COLO668 (cell line): ENCODE data around the gene PPP6R3.

Source experiments
- DNase-seq: peaks from one replicate; lab custom pipeline; 2025; ENCODE audit not compliant: unreplicated experiment; lab: John Stamatoyannopoulos, UW

PPP6R3 gene

DNA sequence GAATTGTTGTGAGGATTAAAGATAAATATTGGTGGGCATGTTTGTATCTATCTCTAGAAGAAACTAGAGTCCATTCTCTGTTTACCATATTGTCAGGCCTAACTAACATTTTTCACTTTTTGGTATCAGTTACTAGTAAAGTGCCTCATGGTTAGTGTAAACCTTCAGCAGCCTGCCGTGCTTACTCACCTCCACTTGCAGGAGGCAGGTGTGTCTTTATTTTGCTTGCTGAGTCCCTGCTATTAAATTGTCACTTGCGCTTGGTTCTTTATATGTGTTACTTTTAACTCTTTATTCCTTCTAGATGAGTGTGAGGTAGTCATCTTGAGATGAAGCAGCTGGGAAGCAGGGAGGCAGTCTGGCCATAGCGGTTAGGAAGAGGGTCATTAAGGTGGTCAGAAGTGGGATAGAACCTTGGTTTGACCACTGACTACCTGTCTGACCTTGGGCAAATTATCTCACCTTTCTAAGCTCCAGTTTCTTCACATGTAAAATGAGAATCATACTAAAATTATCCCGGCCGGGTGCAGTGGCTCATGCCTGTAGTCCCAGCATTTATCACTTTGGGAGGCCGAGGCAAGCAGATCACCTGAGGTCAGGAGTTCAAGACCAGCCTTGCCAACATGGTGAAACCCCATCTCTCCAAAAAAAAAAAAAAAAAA, 21.2 kb downstream of the PPP6R3 start:
- DNase-seq = no peak

DNA sequence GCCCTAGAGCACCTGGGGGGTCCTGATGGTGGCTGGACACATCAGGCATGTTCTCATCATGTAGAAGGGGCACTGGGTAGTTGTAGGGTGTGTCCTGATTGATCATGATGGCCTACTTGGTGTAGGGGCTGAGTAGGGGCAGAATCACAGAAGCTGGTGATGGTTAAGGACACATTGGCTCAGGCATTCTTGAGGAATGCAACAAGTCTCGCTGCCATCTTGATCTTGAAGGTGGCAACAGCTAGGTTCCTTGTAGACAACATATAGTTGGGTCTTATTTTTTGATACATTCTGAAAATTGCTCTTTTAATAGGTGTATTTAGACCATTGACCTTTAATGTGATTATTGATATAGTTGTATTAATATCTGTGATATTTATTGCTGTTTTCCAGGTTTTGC, 28.1 kb downstream of the PPP6R3 start:
- no peak for DNase-seq

DNA sequence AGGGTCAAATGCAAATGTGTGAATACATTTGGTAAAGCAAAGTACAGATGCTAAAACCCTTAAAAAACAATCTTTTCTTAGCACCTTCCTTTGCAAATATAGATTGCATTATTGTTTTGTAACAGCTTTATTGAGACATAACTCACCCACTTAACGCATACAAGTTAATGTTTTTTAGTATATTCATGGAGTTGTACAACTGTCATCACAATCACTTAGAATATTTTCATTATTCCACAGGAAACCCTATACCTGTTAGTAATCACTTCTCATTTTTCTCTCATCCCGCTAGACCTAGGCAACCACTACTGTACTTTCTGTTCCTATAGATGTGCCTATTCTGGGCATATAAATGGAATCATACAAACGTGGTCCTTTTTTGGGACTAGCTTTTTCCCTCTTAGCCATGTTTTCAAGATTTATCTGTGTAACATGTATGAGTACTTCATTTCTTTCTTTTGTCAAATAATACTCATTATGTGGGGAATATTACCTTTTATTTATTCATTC, 34.7 kb downstream of the PPP6R3 start:
- DNase-seq = no peak

DNA sequence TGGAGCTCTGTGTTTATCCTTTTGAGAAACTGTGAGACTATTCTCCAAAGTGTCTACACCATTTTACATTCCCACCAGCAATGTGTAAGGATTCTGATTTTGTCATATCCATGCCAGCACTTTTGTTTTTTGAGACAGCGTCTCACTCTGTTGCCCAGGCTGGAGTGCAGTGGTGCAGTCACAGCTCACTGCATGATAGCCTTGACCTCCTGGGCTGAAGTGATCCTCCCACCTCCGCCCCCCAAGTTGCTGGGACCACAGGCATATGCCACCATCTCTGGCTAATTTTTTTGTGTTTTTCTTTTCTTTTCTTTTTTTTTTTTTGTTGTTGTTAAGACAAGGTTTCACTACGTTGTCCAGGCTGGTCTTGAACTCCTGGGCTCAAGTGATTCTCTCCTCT, 35.3 kb downstream of the PPP6R3 start:
- DNase-seq = no peak

DNA sequence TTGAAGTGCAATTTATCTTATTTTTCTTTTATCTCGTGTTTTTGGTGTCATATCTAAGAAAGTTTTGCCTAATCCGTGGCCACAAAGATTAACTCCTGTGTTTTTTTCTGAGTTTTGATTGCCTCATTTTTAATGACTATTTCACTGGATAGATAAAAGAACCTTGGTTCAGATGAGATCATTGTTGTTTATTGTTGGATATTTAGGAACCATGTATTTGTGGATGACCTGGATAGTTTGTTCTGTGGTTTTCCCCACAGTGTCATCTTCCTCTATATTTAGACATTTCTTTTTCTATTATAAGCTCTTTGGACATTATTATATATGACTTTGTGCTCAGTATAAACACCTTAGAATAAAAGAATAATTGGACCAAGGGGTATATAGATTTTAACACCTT, 37.2 kb downstream of the PPP6R3 start:
- DNase-seq = no peak

DNA sequence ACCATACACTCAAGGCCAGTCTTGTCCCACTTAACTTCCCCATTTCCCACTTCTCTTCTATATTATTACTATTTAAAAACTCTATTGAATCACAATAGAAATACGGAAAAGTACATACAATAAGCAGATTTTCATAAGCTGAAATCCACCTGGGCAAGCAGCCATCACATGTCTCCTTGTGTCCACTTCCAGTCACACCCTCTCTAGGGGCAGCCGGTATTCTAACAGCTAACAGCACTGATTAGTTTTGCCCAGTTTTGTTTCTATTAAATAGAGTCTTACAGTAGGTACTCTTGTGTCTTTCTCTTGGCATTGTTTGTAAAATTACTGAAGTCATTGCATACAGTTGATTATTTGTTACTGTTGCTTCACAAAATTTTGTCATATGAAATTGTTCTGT, 37.8 kb downstream of the PPP6R3 start:
- DNase-seq = no peak

DNA sequence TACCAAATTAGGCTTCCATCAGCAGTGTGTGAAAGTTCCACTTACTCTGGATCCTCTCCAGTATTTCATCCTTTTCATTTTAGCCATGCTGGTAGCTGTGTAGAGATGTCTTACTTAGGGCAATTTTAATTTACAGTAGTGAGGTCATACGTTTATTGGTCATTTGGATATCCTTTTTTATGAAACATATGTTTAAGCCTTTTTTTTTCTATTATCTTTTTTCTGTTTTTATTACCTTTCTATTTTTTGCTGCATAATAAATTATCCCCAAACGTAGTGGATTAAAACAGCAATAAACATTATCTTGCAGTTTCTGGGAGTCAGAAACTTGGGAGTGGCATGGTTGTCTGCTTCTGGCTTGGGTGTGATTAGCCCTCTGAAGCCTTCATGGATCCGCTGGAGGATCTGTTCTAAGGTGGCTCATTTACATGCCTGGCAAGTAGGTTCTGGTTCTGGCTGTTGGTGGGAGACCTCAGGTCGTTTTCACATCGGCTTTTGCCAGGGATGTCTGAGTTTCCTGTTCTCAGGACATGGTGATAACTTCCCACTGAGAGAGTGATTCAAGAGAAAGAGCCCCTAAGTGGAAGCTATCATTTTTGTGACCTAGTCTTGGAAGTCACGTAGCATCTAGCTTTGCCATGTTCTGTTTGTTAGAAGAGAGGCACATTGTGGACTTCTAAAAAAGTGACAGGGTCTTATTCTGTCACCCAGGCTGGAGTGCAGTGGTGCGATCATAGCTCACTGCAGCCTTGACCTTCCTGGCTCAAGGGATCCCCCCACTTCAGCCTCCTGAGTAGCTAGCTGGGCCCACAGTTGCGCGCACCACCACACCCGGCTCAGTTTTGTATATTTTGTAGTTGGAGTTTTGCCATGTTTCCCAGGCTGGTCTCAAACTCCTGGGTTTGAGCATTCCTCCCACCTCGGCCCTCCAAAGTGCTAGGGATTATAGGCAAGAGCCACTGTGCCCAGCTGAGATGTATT, 38.6 kb downstream of the PPP6R3 start:
- DNase-seq = no peak

DNA sequence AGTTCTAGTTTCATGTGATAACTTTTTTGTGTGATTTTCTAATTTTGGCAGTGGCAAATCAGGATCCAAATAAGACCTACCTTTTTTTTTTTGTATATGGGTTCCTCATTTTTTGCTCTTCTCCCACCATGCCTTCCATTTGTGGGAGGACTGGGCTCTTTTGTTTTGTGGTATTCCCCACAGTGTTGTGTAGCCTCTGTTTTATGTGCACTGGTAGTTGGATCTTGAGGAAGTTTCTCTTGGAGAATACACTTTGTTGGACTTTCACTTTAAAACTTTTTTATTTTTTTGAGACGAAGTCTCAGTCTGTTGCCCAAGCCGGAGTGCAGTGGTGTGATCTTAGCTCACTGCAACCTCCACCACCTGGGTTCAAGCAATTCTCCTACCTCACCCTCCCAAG, 39.7 kb downstream of the PPP6R3 start:
- DNase-seq = no peak

DNA sequence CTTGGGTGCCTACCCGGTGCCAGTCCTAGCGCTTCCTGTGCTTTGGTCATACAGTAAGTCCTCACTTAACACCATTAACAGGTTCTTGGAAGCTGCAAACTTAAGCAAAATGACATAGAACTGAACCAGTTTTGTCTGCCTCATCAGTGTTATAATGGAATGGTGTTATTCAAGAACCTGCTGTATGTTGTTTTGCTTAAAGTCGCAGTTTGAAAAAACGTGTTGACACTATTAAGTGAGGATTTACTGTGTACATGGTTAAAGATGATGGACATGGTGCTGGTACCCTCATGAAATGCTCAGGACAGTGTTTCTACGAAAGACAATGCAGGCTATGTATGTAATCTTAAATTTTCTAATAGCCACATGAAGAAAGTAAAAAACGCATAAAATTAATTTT, 41.3 kb downstream of the PPP6R3 start:
- DNase-seq = no peak

DNA sequence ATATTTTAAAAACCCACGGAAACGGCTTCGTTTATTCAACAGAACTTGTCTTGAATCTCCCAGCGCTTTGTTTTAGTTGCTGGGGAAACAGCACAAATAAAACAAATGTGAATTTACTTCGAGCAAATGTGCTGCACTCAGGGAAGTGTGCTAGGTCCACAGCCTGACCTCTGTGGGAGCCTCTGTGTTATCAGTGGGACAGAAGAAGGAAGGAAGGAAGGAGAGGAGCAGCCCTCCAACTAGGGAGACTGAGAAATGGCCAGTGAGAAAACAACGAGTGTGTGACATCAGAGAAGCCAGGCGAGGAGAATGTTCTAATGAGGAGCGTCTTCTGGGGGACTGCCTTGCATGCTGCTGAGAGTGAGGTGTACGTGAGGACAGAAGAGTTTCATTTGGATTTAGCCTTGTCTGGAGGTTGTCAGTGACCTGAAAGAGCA, 42.7 kb downstream of the PPP6R3 start:
- no peak for DNase-seq

DNA sequence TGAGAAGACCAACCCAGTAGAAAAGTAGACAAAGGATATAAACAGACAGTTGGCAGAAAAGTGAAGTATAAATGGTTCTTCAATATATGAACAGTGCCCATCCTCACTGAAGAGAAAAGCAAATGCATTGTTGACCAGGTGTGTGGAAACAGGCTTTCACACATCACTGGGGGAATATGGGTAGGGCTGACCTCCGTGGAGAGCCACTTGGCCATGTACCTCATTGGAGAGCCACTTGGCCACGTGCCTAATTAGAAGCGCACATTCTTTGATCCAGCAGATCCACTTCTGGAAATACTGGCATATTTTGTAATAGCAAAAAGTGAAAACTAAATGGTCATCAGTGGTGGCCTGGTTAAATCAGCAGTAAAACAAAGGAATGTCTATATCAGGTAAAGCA, 43.2 kb downstream of the PPP6R3 start:
- DNase-seq = no peak

DNA sequence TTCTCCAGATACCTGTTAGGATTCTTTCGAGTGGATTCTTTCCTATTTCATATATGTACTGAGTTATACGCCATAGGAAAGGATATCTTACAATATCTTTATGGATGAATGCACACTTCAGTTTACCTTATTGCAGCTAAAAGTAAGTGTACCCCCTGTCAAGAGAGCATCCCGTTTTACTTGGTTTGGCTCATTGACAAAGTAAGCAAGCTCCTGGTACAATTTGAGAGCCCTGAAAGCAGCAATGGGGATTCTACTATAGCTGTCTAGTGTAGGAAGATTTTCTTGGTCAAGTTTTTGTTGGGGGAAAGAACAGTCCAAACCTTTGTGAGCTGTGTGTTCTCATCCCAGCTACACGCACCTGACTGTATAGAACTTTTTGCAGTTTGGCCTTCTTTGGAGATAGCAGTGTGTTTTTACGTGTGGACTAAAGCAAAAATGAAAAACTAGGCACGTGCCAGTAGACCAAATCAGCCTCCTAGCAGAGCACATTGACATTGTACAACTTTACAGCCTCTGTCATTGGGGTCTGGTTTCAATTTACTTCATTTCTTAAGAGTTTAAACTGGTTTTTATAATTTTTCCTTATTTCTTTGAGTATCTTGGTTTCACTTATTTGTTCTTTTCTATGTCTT, 44.0 kb downstream of the PPP6R3 start:
- DNase-seq = no peak

DNA sequence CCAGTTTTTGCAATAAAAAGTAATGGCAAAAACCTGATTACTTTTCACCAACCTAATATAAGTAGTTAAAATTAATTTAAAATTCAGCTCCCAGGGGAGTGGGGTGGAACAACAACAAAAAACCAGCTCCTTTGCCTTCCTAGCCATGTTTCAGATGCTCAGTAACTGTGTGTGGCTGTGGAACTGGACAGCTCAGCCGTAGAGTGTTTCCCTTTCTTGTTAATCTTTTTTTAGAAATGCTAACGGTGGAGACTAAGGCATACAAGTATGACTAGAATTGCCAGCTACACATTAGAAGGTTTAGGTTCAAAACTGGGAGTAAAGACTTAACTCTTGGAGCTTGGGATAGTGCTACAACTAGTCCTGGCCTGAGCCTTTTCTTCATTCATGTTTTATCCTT, 45.0 kb downstream of the PPP6R3 start:
- DNase-seq = no peak

DNA sequence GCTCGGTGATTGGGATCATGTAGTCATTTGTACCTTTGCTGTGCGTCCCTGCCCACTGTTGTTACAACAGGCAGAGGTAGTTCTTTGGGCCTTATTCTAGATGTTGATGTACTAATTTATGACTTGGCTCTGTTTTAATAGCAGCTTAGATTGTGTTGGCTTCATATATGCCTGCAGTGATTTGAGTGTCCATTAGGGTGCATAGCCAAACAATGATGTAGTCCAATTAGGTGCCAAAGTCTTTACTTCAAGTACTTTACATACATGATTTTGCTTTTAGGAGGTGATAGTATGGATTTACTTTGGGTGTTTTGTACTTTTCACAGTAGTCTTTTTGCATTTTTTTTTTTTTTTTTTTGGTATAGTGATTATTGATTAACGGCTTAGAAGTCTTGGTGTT, 46.4 kb downstream of the PPP6R3 start:
- no peak for DNase-seq

DNA sequence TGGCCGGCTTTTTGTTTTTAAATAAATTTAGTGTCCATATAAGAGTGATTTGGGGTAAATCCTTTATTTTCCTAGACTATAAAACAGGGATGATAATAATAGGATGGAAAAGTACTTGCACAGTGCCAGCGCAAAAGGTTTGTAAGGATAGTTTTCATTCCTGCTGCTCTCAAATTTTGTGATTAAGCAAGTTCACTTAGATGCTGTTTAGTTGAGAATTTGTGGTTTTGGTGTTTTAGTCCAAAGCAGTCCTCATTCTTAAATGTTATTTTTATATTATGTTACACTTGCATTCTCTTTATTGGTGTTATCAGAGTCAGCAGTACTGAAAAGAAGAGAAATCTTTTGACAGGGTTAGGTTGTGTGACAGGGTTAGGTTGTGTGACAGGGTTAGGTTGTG, 47.9 kb downstream of the PPP6R3 start:
- DNase-seq = no peak

DNA sequence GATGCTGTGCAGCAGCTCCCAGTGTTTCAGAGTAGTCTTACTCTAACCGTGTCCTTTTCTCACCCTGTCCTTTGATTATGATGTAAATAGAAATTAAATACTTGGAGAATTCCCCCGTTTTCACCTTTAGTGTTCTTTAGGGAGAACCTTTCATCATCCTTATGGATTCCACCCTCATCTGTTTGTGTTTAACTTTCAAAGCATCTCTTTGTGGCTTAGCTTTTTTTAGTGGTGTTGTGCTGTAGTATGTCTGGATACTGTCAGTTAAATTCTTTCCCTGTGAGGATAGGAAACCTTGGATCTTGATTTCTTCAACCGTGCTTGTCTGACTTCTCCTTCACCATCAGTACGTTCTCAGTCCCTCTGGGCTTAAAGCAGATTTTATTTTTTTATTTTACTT, 48.5 kb downstream of the PPP6R3 start:
- DNase-seq = no peak

DNA sequence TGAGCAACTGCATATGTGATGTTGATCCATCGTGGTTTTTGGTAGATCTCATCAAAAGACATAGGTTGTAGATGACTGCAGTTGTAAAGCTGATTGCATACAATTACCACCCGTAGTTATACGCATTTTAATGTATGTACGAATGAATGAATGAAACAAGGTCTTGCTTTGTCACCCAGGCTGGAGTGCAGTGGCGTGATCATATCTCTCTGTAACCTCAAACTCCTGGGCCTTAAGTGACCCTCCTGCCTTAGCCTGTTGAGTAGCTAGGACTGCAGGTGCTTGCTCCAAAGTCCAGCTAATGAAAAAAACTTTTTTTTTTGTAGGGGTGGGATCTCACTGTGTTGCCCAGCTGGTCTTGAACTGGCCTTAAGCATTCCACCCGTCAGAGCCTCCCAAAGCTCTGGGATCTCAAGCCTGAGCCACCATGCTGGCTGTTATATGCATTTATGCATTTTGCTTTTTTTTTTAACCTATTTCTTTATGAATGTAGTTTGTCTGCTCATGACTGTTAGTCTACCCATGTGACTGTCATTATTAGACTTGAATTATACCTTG, 53.5 kb downstream of the PPP6R3 start:
- no peak for DNase-seq

DNA sequence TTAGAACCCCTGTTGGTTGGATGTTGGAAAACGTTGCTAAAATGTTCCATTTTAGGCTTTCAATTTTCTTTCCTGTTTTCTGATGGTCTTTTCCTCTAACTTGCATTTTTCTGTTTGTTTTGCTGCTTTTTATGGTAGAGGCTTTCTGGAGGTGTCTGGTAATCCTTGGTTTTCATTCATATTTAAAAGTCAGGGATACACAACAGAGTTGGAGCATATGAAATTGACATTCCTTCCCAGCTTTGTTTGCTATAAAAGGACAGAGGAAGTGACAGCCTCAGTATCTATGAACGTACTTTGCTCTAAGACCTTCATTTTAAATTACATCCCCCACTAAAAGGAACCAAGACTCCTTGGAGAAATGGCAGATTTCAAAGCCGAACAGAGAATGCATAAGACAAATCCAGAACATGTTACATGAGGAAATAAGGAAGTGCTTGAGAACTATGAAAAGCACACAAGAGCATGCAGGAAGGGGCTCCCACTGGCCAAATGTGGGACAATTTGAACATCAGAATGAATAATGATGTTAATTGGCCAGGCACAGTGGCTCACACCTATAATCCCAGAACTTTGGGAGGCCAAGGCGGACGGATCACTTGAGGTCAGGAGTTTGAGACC, 56.7 kb downstream of the PPP6R3 start:
- no peak for DNase-seq

DNA sequence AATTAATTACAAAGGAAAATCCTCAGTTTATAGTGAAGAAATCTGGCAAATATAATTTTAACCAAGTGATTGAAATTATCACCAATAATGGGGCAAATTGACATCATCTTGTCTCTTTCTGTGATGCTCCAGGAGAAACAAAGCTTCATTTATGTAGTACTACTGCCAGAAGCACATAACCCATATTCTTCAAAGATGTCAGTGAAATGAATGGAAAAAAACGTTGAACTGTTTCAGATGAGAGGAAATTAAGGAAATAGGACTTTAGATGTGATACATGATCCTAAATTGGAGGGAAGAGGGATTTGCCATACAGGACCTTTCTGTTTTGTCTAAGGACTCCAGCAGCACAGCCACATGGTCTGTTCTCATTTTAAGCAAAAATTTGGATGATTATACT, 57.6 kb downstream of the PPP6R3 start:
- no peak for DNase-seq

DNA sequence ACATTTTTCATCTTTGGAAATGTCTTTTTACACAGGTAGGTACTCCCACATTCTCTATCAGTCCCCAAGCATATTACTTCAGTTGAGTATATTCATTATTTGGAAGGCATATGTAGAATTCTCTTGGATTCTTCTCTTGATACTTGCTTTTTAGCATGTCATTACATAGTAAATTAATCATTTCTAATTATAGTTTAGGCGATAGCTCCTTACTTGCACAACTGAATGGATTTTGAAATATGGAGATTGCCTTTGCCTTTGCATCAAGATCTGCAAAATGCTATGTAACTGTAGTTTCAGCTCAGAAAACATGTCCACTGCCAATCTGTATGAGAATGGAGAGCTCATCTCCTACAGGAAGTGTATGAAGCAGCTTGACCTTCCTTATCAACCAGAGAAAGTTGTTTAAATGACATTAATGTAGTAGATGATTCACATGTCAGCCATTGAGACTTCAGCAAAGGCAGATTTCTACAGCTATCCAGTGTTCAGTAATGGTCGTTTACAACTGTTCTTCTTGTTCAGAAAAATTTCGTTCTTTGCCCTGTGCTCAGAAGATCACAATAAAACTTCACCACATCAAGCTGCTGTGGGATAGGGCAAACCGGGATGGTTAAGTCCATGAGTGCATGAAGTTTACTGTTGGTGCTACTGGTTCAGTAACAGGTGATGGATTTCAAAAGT, 61.6 kb downstream of the PPP6R3 start:
- no peak for DNase-seq
